ENCODE data around the gene GBA2.

GBA2 gene

DNA sequence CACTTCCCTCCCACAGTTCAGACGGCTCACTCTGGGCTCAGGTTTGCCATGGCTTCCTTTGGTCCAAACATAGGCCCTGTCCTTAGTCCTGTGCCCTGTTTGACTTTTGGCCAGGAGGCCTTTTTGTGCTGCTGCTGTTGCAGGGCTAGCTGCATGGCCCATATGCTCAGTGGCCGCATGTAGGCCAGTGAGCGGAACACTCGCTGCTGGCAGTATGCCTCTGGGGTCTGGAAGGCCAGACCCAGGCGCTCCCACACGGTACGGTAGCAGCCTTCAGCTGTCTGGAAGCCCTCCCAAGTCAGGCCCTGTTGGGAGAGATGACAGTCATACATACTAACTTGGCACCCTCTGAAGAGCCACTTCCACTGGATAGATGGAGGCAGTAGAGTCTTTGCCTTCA, 11.9 kb downstream of the GBA2 start:
- no peak for DNase-seq (ENCODE audit: low spot score)

DNA sequence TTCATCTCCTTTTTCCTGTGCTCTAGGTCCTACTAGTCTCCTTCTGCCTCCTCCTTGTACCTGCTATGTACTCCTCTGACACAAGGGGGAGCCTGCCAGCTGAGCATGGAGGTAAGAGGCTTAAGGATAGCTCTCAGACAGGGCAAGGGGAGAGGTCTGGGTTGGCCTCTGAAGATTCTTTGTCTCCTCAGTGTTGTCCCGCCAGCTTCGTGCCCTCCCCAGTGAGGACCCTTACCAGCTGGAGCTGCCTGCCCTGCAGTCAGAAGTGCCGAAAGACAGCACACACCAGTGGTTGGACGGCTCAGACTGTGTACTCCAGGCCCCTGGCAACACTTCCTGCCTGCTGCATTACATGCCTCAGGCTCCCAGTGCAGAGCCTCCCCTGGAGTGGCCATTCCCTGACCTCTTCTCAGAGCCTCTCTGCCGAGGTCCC, 12.8 kb downstream of the GBA2 start:
- DNase-seq (ENCODE audit: low spot score), result peak; percentile 77

DNA sequence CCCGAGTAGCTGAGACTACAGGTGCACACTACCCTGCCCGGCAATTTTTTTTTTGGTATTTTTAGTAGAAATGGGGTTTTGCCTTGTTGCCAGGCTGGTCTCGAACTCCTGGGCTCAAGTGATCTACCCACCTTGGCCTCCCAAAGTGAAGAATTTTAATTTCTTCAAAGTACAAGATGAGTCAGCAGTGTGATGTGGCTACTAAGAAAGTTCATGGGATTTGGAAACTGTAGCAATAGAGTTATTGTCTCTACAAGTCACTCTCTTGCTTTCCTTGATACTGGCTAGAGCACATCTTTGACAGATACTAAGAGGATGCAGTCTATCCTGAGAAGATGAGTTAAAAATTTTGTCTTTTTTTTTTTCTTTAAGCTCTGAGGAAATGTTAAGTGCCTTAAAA, 14.9 kb downstream of the GBA2 start:
- DNase-seq (ENCODE audit: low spot score), result no peak

DNA sequence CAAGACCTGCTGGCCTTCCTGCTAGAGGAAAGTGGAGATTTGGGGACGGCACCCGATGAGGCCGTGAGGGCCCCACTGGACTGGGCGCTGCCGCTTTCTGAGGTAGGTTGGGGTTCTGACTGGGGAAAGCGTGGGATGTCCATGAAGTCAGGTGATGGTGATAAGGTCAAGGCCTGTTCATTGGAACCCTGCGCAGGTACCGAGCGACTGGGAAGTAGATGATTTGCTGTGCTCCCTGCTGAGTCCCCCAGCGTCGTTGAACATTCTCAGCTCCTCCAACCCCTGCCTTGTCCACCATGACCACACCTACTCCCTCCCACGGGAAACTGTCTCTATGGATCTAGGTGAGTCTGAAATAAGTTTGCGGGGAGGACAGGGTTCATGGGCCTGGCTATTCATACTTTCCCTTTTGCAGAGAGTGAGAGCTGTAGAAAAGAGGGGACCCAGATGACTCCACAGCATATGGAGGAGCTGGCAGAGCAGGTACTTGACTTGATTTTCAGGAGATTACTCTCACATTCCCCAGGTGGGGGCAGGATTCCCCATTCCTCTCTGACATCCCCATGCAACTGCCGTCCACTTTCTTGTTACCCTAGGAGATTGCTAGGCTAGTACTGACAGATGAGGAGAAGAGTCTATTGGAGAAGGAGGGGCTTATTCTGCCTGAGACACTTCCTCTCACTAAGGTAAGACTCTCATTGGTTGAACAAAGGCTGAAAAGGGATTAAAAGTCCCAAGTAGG, 16.1 kb downstream of the GBA2 start:
- peak; percentile 57 for DNase-seq (ENCODE audit: low spot score)

DNA sequence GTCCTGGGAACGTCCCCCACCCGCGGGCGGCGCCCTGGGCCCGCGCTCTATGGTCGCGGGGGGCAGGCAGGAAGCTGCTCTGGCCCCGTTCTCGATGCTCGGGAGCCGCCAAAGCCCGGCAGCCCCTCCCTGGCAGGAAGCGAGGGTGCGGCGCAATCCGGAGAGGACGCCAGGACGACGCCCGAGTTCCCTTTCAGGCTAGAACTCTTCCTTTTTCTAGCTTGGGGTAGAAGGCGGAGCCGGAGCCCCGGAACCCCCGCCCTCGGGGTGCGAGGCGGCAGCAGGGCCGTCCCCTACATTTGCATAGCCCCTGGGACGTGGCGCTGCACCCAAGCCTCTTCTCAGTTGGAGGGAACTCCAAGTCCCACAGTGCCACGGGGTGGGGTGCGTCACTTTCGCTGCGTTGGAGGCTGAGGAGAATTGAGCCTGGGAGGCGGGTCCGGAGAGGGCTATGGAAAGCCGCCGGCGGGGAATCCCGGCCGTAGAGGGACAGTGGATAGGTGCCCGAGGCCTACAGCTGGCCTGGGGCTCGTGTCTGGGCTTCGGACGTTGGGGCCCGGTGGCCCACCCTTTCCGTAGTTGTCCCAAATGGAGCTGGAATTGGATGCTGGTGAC, 16.7 kb downstream of the GBA2 start, which contains the start of the genes CREB3 and TLN1:
Gene CREB3 (plus strand): TSS at position 482 of the 615 bp plus-strand sequence. CDS start 107 bp downstream, at position 589.
Gene TLN1 (minus strand): TSS at position 11 of the 615 bp plus-strand sequence. CDS start 6,501 bp downstream, outside the sequence.
- peak; percentile 97 for DNase-seq (ENCODE audit: low spot score)

DNA sequence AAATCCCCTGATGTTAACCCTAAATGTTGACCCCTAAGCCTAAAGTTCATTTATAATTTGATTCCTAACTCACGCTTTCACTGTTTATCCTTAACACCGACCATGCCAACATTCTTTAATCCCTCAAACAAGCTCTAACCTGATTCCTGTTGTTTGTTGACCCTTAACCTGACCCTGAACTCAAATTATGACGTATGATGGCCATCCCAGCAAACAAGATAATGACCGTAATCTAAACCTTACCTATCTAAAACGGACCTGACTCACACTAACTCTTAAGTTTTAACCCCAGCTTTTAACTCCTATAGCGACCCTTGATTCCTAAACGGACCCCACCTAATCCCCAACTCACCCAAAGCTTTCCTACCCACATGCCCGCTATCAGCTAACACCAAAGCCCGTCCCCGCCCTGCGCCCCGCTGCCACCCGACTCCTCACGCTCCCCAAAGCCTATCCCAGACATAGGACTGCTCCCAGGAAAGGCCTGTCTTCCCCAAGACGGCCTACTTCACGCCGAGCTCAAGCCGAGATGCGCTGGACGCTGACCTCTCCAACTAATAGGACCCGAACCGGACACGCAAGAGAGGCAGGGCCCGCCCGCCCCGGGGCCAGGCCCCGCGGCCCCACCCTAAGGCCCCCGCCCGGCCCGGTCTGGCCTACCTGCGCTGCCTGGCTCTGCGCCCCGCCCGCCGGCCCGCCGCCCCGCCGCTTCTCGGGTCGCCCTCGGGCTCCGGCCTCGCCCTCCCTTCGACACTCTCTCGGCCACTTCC, 17.4 kb downstream of the GBA2 start:
- DNase-seq (ENCODE audit: low spot score), result no peak

DNA sequence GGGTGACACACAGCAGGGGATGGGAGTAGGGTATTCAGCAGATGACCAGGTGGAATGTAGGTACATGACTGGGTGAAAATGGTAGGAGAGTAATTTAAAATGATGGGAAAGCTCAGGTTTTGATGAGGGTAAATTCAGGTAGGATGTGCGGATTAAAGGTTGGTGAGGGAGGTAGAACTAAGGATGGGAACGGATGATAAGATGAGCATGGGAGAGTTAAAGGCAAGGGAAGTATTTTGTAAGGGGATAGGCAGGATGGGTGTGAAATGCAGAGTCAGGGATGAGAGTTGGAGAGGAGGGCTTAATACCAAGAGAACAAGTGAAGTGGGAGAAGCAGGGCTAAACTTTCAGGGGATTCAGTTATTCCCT, 18.6 kb downstream of the GBA2 start:
- DNase-seq (ENCODE audit: low spot score), result no peak

DNA sequence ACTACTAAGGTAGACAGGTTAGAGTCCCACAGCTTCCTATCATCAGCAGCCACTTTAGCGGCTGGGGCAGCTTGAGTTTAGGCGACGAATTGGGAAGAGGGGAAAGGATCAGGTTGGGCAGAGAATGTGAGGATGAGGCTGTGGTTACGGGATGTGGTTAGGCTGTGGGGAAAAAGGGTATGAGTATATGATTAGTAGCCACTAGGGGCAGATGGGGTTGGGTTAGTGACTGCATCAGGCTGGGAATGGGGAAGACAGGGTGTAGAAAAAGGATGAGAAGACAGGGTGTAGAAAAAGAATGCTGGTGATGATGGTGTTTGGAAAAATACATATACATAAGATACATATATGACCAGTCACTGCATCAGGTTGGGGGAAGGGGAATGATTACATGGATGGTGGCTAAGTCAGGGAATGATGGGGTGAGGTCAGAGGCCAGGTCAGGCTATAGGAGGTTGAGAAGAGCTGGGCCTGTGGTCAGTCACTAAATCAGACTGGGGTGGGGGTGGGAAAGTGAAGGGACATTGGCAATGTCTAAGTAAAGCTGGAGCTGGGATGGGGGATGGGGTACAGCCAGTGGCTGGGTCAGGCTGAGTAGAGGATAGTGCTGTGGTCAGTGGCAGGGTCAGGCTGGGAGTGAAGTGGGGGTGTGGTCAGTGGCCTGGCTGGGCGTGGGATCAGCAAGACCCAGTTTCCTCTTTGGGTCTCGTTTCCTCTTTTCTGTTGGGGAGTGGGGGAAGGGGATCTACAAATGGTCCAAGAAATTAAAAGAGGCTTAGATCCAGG, 19.1 kb downstream of the GBA2 start:
- peak; percentile 92 for DNase-seq (ENCODE audit: low spot score)

DNA sequence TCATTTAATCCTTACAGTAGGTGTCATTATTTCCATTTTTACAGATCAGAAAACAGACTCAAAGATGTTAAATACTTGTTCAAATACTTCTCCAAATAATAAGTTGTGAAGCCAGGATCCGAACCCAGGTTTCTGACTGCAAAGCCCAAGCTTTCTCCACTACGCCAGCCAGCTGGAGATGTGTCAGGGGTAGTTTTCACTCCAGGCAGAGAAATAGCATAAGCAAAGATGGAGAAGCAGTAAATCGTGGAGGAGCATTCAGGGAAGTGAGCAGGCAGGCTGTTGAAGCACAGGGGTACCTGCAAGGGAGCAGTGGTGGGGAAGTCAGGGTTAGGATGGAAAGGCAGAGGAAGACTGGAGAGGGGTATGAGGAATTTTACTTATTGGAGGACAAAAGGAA, 19.9 kb downstream of the GBA2 start:
- no peak for DNase-seq (ENCODE audit: low spot score)

DNA sequence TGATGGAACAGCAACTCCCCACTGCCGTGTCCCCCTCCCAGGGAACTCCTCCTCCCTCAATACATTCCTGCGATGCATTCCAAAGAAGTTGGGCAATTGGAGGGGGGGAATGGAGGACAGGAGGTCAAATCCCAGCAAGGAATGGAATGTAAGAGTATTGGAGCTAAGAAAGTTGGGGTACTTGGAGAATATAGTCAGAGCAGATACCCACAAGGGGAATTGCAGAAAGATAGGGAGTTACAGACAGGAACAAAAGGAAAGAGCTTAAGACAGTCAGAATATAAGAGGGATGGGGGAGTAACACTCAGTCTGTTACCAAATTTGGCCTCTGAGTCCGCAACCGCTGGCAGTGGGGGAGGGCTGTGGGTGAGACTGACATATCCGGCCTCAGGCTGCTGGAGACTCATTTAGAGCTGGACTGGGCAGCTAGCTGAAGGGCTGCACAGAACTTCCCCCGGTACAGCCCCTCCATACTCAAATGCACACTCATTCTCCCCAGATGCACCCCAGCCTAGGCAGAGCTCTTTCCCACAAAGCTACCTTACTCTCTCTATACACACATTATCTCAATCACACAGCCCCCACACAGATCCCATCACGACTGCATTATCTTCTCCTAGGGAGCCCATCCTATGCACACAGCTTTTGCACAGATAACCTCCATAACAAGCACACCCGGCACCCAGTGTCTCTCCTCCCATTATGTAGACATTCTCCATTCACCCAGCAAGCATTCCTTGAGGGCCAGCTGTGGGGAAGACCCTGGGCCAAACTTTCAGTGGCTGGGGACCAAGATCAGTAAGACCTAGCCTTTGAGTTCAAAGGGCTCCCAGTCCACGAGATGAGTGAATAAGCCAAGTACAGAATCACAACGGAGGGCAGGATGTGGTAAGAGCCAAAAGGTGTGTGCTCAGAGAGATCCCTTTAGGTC, 20.7 kb downstream of the GBA2 start:
- peak; percentile 82 for DNase-seq (ENCODE audit: low spot score)

DNA sequence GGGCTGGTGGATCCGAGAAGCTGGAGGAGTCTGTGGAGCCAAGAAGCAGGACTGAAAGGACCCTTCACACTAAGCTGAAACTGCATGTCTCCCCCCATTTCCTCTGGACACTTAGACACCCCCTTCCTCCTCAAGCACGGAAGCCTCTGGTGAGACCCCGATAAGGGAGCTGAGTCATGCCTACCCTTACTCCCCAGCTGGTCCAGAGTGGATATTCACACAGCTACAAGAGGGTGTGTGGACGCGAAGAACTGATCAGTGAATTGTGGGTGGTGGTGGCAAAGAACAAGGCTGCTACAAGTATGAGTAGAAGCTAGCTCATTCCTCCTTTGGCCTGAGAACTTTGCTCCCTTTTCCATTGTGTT, 21.4 kb downstream of the GBA2 start:
- DNase-seq (ENCODE audit: low spot score), result no peak

DNA sequence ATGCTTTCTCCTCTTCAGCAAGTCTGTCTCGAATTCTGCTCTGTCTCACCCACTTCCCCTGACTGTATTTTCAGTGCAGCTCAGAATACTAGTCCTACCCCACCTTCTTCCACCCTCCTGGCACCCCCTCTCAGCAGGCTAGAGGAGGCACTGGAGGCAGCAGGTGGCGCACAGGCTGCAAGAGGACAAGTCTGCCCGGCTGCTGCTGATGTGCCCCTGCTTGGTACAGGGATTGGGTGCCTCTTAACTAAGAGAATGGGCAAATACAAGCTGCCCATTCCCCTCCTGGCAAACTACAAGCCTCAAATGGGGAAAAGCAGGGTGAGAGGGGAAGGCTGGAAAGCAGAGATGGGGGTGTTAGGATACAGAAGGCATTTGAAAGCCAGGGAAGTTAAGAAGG, 22.1 kb downstream of the GBA2 start:
- DNase-seq (ENCODE audit: low spot score), result no peak

DNA sequence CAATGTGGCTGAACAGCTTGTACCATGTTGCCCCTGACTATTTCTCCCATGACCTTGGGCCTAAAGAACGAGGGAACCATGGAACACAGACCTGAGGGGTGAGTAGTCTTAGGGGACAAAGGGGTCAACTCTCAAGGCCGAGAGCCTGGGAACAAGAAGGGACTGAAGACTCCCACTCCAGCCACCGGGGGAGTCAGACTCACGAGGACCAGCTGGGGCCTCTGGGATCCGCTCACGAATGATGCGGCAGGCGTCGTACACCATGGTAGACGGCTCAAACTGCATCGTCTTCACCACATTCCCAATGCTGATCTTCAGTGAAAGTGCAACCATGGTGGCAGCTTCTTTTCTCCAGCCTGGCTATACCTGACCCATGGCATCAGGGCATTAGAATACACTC, 23.7 kb downstream of the GBA2 start:
- DNase-seq (ENCODE audit: low spot score), result no peak

DNA sequence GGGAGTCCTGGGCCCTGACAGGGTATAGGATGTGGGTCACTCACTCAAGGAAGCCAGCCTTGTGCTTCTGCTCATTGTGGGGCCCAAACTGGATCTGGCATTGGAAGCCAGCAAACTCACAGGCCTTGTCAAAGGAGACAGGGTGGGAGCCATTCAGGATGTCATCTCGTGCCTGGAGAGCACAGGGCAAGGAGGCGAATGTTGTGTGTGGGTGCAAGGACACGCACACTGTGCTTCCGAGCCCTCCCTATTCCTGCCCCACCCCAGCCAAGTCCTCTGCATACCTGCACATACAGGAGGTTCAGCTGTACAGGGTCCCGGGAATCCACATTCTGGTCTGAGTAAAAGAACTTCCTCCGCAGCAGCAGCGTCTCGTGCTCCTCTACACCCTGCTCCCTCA, 25.1 kb downstream of the GBA2 start:
- no peak for DNase-seq (ENCODE audit: low spot score)

DNA sequence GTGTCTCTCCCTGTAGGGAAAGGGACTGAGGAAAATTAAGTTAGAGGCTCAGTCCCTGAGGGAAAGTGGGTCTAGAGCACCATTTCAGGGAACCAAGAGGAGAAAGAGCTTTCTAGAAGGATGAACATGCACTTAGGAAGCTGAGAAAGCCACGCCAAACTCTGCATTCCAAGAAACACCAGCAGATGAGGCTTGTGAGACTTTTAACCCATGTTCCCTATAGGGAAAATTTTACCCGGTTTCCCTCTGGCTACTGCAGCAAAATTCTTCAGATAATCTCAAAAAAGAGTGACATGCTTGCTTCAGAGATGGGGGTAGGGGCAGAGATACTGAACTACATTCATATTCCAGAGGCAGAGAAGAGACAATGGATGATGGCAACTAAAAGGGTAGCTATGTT, 25.6 kb downstream of the GBA2 start:
- no peak for DNase-seq (ENCODE audit: low spot score)

DNA sequence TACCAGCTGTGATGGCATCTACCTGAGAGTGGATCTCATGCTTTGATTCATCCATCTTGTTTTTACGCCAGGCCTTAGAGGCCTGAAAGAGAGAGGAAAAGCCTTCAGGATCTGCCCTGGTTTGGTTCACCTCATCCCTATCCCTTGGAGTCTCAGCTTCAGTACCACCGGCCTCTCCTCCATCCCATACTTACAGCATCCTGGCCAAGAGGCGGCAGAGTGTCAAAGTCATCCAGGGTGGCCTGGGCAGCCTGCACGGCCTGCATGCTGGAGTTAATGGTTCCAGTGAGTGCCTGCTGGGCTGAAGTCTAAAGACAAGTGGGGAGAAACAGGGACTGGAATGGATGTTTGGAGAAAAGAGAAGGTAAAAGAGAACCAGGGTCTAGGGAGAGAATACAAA, 29.5 kb downstream of the GBA2 start:
- DNase-seq (ENCODE audit: low spot score), result no peak

DNA sequence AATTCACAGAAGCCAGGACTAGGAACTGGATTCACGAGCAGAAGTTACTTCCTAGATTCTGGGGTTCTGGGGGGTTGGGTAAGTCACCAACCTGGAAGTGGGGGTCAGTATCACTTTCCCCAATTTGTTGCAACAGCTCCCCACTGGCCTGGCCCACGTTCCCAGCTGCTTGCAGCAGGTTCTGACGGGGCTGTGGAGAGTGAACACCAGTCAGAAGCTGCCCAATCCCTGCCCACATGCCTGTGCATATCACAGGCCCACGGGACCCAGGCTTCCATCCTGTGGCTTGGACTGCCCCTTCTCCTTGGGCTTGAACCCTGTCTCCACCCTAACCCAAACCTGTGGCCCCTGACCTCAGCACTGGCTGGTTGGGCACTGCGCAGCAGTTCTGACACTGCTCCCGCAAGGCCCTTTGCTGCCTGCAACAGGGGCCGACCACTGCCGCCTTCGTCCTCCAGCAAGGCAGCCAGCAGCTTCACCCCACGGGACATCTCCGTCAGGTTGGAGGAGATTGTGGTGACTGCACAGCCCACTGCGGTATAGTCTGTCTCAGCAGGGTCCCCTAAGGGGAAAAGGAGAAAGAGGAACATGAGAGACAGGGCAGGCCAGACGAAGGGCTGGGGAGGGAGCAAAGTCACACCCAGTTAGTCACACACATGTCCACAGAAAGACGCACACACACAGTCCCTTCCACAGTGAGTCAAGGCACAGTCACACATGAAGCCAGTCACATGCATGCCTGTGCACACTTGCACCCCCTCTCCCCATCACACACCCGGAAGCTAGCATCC, 30.1 kb downstream of the GBA2 start:
- DNase-seq (ENCODE audit: low spot score), result no peak

DNA sequence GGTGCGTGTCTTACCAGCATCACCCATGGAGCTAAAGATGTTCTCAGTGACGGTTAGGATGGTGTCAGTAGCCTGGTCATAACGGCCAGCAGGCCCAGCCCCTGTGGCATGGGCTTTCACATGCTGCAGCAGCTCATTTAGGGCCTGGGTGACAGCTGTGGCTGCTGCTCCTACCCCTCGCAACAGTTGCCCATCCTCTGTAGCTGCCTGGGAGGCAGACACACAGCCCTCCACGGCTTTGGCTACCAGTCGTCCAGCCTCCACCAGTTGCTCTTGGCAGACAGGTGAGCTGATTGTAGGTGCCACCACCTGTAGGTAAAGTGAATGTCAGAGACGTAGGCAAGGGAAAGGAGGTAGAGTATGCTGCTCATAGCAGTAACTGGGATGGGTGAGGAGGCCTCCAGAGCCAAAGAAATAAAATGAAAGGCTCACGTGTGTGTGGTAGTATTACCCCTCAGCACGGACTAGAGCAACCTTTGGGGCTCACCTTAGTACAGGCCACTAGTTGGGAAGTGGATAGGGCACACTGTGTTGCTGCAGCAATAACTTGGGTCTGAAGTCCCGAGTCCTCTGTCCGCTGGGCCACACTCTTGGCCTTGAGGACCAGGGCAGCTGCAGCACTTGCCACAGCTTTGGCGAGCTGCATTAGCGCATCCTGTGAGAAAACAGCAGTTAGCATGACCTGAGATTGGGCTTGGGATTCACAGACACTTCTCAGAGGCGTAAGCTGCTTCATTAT, 31.7 kb downstream of the GBA2 start:
- DNase-seq (ENCODE audit: low spot score), result no peak

DNA sequence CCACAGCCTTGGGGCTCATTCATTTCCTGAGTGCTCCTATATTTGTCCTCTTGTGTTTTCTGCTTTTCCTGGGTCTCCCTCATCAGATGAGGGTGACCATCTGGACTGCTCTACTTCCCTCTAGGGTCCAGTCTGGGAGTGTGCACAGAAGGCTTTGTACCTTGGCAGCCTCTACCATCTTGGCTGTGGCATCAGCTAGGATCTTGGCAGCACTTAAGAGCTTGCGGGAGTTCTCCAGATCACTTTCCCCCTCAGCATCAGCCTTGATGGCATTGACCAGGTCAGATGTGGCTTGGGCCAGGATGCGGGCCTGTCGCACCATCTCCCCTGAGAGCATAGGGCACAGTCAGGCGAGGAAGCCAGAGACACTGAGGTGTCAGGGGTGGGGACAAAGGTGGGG, 32.8 kb downstream of the GBA2 start:
- no peak for DNase-seq (ENCODE audit: low spot score)

Data from AG08395 (cell line).